Nephron (organoid): ENCODE data around the gene FLCN.

Experiments used
- H3K27ac Mint-ChIP-seq, 3 experiments: 2 replicates each; pipeline ENCODE4 v1.8.0; 2020; ENCODE audit warnings: mixed read lengths in 3 of 3, mild to moderate bottlenecking in 2 of 3, moderate library complexity in 1 of 3
- H3K27me3 Mint-ChIP-seq: 2 replicates; pipeline ENCODE4 v1.8.0; 2021; ENCODE audit warnings: low read depth, mild to moderate bottlenecking, moderate library complexity, mixed read lengths
- H3K36me3 Mint-ChIP-seq: 2 replicates; pipeline ENCODE4 v1.8.0; 2020; ENCODE audit warnings: low read depth, mixed read lengths
- H3K4me1 Mint-ChIP-seq: 2 replicates; pipeline ENCODE4 v1.8.0; 2020; ENCODE audit warnings: mixed read lengths
- H3K4me3 Mint-ChIP-seq, 3 experiments: 2 replicates each; pipeline ENCODE4 v1.8.0; 2020; ENCODE audit warnings: mild to moderate bottlenecking in 3 of 3, mixed read lengths in 3 of 3, moderate library complexity in 2 of 3
- H3K9me3 Mint-ChIP-seq: 2 replicates; pipeline ENCODE4 v1.8.0; 2020; ENCODE audit warnings: mixed read lengths
- CTCF ChIP-seq, 3 experiments: fragments of 200-600 bp; sonication (generic); IDR thresholded peaks; one replicate each; pipeline ENCODE4 v1.5.0; 2021; ENCODE audit warnings: antibody characterized with exemption in 3 of 3; ENCODE audit not compliant: unreplicated experiment in 3 of 3

The FLCN gene

GRCh38 chr17:17226451-17227265 lies 10.3 kb downstream of the FLCN start:
- Mint-ChIP-seq H3K27me3 (no peaks in the 10 kb centered on the region), H3K9me3 (no peaks in the 10 kb centered on the region), H3K27ac (no peak overlapping the region), H3K4me1 (peaks cover 3% of the 10 kb centered on the region), H3K4me3 (no peak overlapping the region), H3K36me3 (peaks cover 66% of the 10 kb centered on the region)
- TF ChIP-seq CTCF (IDR thresholded peaks at IDR 0.05; ENCODE audit: unreplicated experiment in 3 of 3), result no peak

- Mint-ChIP-seq H3K27ac (no peak overlapping the region), H3K4me3 (no peak overlapping the region), H3K4me1 (no peaks in the 10 kb centered on the region), H3K9me3 (no peaks in the 10 kb centered on the region), H3K36me3 (peaks cover 68% of the 10 kb centered on the region), H3K27me3 (no peaks in the 10 kb centered on the region)
- TF ChIP-seq CTCF (IDR thresholded peaks at IDR 0.05; ENCODE audit: unreplicated experiment in 3 of 3), result no peak
These were observed 11.1 kb downstream of the FLCN start for GRCh38 chr17:17225901-17226300.

GRCh38 chr17:17224137-17224536 lies 12.8 kb downstream of the FLCN start:
- TF ChIP-seq CTCF (IDR thresholded peaks at IDR 0.05; ENCODE audit: unreplicated experiment in 3 of 3), result no peak
- no peak overlapping the region for H3K27ac Mint-ChIP-seq
- no peaks in the 10 kb centered on the region for H3K4me1 Mint-ChIP-seq
- no peaks in the 10 kb centered on the region for H3K9me3 Mint-ChIP-seq
- H3K27me3 Mint-ChIP-seq, result no peaks in the 10 kb centered on the region
- H3K4me3 Mint-ChIP-seq, result no peak overlapping the region
- H3K36me3 Mint-ChIP-seq, result peaks cover 73% of the 10 kb centered on the region

DNA sequence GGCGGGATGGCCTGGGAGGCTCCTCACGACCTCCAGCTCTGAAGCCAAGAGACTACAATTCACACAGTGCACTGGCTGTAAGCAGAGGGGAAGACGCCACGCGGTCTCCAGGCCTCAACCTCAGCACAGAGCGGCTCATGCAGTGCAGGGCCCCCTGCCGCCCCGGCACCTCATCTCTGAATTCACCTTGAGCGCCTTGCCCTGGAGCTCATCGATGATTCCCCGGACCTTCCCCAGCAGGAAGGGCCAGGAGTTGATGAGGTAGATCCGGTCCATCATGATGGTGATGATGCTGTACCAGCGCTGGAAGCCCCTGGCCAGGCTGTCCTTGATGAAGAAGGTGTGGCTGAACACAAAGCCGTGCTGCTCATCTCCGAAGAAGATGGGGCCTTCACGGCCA lies 13.2 kb downstream of the FLCN start:
- Mint-ChIP-seq H3K27me3 (no peaks in the 10 kb centered on the region), H3K4me1 (no peaks in the 10 kb centered on the region), H3K27ac (no peak overlapping the region), H3K9me3 (no peaks in the 10 kb centered on the region), H3K36me3 (peaks cover 72% of the 10 kb centered on the region), H3K4me3 (no peak overlapping the region)
- no peak for TF ChIP-seq CTCF (IDR thresholded peaks at IDR 0.05; ENCODE audit: unreplicated experiment in 3 of 3)

DNA sequence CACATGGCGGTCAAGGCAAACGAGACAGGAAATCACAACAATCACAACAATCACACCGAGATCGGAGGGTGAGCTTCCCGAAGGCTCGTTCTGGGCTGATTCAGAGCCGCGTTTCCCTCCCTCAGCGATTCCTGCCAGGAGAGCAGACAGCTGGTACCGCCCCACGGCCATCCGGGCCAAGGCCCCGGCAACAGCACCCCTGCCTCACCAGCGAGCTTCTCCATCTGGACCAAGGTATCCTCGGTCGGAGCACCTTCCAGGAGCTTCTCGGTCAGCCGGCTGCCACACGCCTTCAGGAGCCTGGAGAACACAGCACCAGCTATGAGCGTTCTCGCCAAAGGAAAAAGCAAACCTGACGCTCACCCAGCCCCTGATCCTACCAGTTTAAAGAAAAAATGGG lies 15.6 kb downstream of the FLCN start:
- H3K9me3 Mint-ChIP-seq, result no peaks in the 10 kb centered on the region
- no peaks in the 10 kb centered on the region for H3K27me3 Mint-ChIP-seq
- H3K4me3 Mint-ChIP-seq, result no peak overlapping the region
- peaks cover 81% of the 10 kb centered on the region for H3K36me3 Mint-ChIP-seq
- H3K27ac Mint-ChIP-seq, result no peak overlapping the region
- no peak for TF ChIP-seq CTCF (IDR thresholded peaks at IDR 0.05; ENCODE audit: unreplicated experiment in 3 of 3)
- H3K4me1 Mint-ChIP-seq, result no peaks in the 10 kb centered on the region

GRCh38 chr17:17220529-17220928 lies 16.4 kb downstream of the FLCN start:
- no peaks in the 10 kb centered on the region for H3K4me1 Mint-ChIP-seq
- H3K27ac Mint-ChIP-seq, result no peak overlapping the region
- H3K4me3 Mint-ChIP-seq, result no peak overlapping the region
- no peaks in the 10 kb centered on the region for H3K9me3 Mint-ChIP-seq
- H3K27me3 Mint-ChIP-seq, result no peaks in the 10 kb centered on the region
- TF ChIP-seq CTCF (IDR thresholded peaks at IDR 0.05; ENCODE audit: unreplicated experiment in 3 of 3), result no peak
- peaks cover 76% of the 10 kb centered on the region for H3K36me3 Mint-ChIP-seq
